ENCODE results near the gene UBASH3A. TPM values are rescaled to one million over a fixed set of nuclear protein-coding genes. Genes with fewer than 3 reads are reported as not detected.
A peak's percentile ranks its signal among the peaks of the same experiment; 100 is the strongest.
"Not testable (repeated sequence)": the region's sequence is repeated elsewhere in the genome, so short reads cannot be mapped to it uniquely, and the experiment has no call there.

The UBASH3A gene
- total RNA-seq, 2 experiments from 2014 or later, result 77.4 to 83.7 TPM

DNA sequence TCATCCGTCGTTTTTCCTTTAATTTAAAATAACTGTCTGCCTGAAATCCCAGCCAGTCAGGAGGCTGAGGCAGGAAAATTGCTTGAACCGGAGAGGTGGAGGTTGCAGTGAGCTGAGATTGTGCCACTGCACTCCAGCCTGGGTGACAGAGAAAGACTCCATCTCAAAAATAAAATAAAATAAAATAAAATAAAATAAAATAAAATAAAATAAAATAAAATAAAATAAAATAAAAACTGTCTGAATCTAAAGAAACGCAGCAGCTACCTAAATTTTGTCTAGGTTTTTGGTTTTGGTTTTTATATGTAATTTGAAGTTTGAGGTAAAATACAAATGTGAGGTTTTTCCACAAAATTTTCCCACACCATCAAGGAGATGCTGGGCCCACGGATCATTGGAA is 5.0 kb downstream of the UBASH3A start:
- not testable (repeated sequence) for DNase-seq, H3K27ac Mint-ChIP-seq, H3K9me3 Mint-ChIP-seq, H3K4me3 Mint-ChIP-seq, H3K27me3 Mint-ChIP-seq
- POLR2A ChIA-PET, result interaction anchor here (0.6 kb wide), 1 partner anchor 187 kb away, joined by 3 read pairs; no protein-coding TSS in a partner anchor
- CTCF ChIA-PET, result interaction anchor here (1.8 kb wide), 1 partner anchor 12 kb away, joined by 7 read pairs; no protein-coding TSS in a partner anchor
- H3K4me1 Mint-ChIP-seq, result peaks cover 43% of the 10 kb centered on the region
- peaks cover 57% of the 10 kb centered on the region for H3K36me3 Mint-ChIP-seq (ENCODE audit: low read depth)

DNA sequence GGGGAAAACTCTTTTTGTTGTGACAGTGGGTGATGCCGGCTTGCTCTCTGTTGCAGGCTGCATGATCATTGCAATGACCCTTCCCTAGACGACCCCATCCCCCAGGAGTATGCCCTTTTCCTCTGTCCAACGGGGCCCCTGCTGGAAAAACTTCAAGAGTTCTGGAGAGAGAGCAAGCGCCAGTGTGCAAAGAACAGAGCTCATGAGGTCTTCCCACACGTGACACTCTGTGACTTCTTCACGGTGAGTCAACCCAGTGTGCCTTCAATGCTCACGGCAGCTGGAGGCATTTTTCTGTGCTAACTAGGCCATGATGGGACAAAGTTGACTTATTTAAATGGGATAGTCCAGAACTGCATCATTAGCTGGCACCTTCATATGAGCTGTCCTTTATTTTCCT is 5.7 kb downstream of the UBASH3A start:
- H3K4me1 Mint-ChIP-seq, result peaks cover 49% of the 10 kb centered on the region
- peaks cover 61% of the 10 kb centered on the region for H3K36me3 Mint-ChIP-seq (ENCODE audit: low read depth)
- DNase-seq, result no peak
- H3K4me3 Mint-ChIP-seq, result no peak overlapping the region
- no peaks in the 10 kb centered on the region for H3K27me3 Mint-ChIP-seq
- ChIA-PET CTCF (interaction anchor here (1.1 to 1.8 kb wide), 3 partner anchors 11 to 28 kb away, joined by 3 to 7 read pairs (median 4); no protein-coding TSS in a partner anchor), POLR2A (no interaction called here)
- H3K27ac Mint-ChIP-seq, result peak overlapping the region; percentile 21
- no peaks in the 10 kb centered on the region for H3K9me3 Mint-ChIP-seq

GRCh38 chr21:42411197-42411869 is 7.6 kb downstream of the UBASH3A start:
- DNase-seq, result no peak
- peaks cover 68% of the 10 kb centered on the region for H3K4me1 Mint-ChIP-seq
- H3K27ac Mint-ChIP-seq, result no peak overlapping the region
- ChIA-PET POLR2A (no interaction called here), CTCF (interaction anchor here (0.7 to 1.4 kb wide), 2 partner anchors 11 to 12 kb away, joined by 3 to 6 read pairs; no protein-coding TSS in a partner anchor)
- no peaks in the 10 kb centered on the region for H3K27me3 Mint-ChIP-seq
- no peaks in the 10 kb centered on the region for H3K9me3 Mint-ChIP-seq
- no peak overlapping the region for H3K4me3 Mint-ChIP-seq
- peaks cover 62% of the 10 kb centered on the region for H3K36me3 Mint-ChIP-seq (ENCODE audit: low read depth)

GRCh38 chr21:42411891-42412635 is 8.4 kb downstream of the UBASH3A start:
- H3K4me3 Mint-ChIP-seq, result no peak overlapping the region
- no peaks in the 10 kb centered on the region for H3K27me3 Mint-ChIP-seq
- POLR2A ChIA-PET, result no interaction called here
- H3K36me3 Mint-ChIP-seq (ENCODE audit: low read depth), result peaks cover 62% of the 10 kb centered on the region
- peak overlapping the region; percentile 41 for H3K27ac Mint-ChIP-seq
- peaks cover 67% of the 10 kb centered on the region for H3K4me1 Mint-ChIP-seq
- DNase-seq, result no peak
- CTCF ChIA-PET, result interaction anchor here (0.5 to 1.8 kb wide), 4 partner anchors 8 to 154 kb away, joined by 3 to 9 read pairs (median 3); partner anchors contain the start of gene UBASH3A
- H3K9me3 Mint-ChIP-seq, result no peaks in the 10 kb centered on the region

DNA sequence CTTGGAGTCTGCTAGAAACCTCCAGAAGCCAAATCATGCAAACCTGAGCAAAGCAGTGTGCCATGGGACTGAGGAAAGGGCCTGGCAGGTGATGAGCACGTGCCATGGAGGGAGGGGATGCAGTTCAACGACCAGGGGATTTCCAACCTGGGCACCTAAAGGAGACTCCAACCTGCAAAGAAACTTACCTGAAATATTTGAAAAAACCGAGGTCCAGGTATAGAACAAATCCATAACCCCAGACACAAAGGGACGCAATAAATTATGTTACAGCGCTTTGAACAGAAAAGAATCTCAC is 8.9 kb downstream of the UBASH3A start:
- peaks cover 61% of the 10 kb centered on the region for H3K36me3 Mint-ChIP-seq (ENCODE audit: low read depth)
- CTCF ChIA-PET, result interaction anchor here (0.5 to 1.8 kb wide), 3 partner anchors 9 to 154 kb away, joined by 3 to 9 read pairs (median 3); partner anchors contain the start of gene UBASH3A
- DNase-seq, result no peak
- no peaks in the 10 kb centered on the region for H3K27me3 Mint-ChIP-seq
- POLR2A ChIA-PET, result no interaction called here
- peak overlapping the region; percentile 41 for H3K27ac Mint-ChIP-seq
- H3K9me3 Mint-ChIP-seq, result peaks cover 2% of the 10 kb centered on the region
- H3K4me1 Mint-ChIP-seq, result peaks cover 66% of the 10 kb centered on the region
- no peak overlapping the region for H3K4me3 Mint-ChIP-seq

GRCh38 chr21:42413093-42413492 is 9.4 kb downstream of the UBASH3A start:
- ChIA-PET POLR2A (interaction anchor here (0.8 kb wide), 1 partner anchor 8 kb away, joined by 4 read pairs; no protein-coding TSS in a partner anchor), CTCF (interaction anchor here (1.0 to 1.8 kb wide), 4 partner anchors 8 to 21 kb away, joined by 3 to 9 read pairs (median 3); partner anchors contain the start of gene UBASH3A)
- no peaks in the 10 kb centered on the region for H3K27me3 Mint-ChIP-seq
- peaks cover 3% of the 10 kb centered on the region for H3K9me3 Mint-ChIP-seq
- no peak overlapping the region for H3K4me3 Mint-ChIP-seq
- peaks cover 63% of the 10 kb centered on the region for H3K4me1 Mint-ChIP-seq
- peak overlapping the region; percentile 94 for H3K27ac Mint-ChIP-seq
- H3K36me3 Mint-ChIP-seq (ENCODE audit: low read depth), result peaks cover 58% of the 10 kb centered on the region
- DNase-seq, result no peak

DNA sequence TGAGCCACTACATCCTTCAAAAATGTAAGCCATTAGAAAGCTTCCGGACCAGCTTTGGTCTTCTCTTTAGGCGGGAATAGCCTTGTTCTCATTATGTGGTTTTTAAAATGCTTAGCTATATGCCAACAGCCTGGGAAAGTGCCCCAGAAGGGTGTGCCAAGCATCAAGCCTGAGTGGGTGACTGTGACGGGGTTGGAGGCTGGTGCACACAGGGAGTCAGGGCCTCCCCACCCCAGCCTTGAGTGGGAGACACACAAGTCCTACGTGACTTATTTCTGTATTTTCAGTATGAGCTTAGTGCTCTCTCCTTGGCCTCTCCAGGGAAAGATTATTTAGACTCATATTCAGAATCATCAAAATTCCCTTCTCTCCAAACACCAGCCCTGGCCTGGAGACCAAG is 9.8 kb downstream of the UBASH3A start:
- peaks cover 3% of the 10 kb centered on the region for H3K9me3 Mint-ChIP-seq
- H3K27ac Mint-ChIP-seq, result peak overlapping the region; percentile 94
- ChIA-PET POLR2A (interaction anchor here (0.8 kb wide), 1 partner anchor 9 kb away, joined by 4 read pairs; no protein-coding TSS in a partner anchor), CTCF (interaction anchor here (1.0 to 1.8 kb wide), 4 partner anchors 9 to 21 kb away, joined by 3 to 9 read pairs (median 3); partner anchors contain the start of gene UBASH3A)
- H3K27me3 Mint-ChIP-seq, result no peaks in the 10 kb centered on the region
- H3K4me3 Mint-ChIP-seq, result no peak overlapping the region
- H3K4me1 Mint-ChIP-seq, result peaks cover 62% of the 10 kb centered on the region
- no peak for DNase-seq
- H3K36me3 Mint-ChIP-seq (ENCODE audit: low read depth), result peaks cover 58% of the 10 kb centered on the region

DNA sequence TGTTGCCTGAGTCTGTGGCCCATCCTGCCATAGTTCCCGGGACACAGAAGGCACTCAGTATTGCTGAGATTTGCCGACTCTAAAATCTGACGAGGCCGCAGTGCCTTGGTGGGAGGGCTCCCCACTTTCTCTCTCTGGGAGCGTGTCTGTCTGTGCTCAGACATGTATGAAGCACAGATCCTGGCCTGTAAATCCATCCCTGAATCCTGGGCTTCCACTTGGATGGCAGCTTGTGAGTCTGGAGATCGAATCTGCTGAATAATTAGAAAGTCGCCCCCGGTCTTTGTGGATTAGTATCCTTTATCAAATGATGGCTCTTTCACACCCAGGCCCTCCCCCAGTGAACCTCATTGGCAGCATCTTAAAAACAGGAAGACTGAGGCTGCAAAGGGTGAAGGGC is 10.4 kb downstream of the UBASH3A start:
- H3K9me3 Mint-ChIP-seq, result peaks cover 3% of the 10 kb centered on the region
- no peaks in the 10 kb centered on the region for H3K27me3 Mint-ChIP-seq
- ChIA-PET POLR2A (interaction anchor here (0.8 kb wide), 1 partner anchor 9 kb away, joined by 4 read pairs; no protein-coding TSS in a partner anchor), CTCF (interaction anchor here (1.2 to 1.8 kb wide), 2 partner anchors 9 to 10 kb away, joined by 3 to 9 read pairs; partner anchors contain the start of gene UBASH3A)
- peak overlapping the region; percentile 6 for H3K4me3 Mint-ChIP-seq
- peak overlapping the region; percentile 94 for H3K27ac Mint-ChIP-seq
- peaks cover 65% of the 10 kb centered on the region for H3K4me1 Mint-ChIP-seq
- H3K36me3 Mint-ChIP-seq (ENCODE audit: low read depth), result peaks cover 63% of the 10 kb centered on the region
- DNase-seq, result no peak

DNA sequence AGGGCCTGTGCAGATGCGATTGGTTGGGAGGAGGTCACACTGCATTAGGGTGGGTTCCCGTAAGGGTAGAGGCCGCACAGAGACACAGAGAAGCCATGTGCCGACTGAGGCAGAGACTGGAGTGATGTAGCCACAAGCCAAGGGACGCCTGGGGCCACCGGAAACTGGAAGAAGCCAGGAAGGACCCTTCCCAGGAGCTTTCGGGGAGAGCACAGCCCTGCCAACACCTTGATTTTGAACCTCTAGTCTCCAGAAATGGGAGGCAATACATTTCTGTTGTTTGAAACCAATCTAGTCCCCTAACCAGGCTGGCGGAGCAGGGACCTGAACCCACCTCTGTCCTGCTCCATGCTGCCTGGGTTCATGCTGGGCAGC is 10.8 kb downstream of the UBASH3A start:
- POLR2A ChIA-PET, result interaction anchor here (0.6 kb wide), 1 partner anchor 52 kb away, joined by 3 read pairs; no protein-coding TSS in a partner anchor
- Mint-ChIP-seq H3K27ac (peak overlapping the region; percentile 94), H3K36me3 (ENCODE audit: low read depth) (peaks cover 68% of the 10 kb centered on the region), H3K27me3 (no peaks in the 10 kb centered on the region), H3K4me1 (peaks cover 66% of the 10 kb centered on the region), H3K9me3 (peaks cover 8% of the 10 kb centered on the region), H3K4me3 (peak overlapping the region; percentile 46)
- CTCF ChIA-PET, result no interaction called here
- DNase-seq, result no peak

GRCh38 chr21:42414928-42415769 is 11.4 kb downstream of the UBASH3A start:
- H3K27me3 Mint-ChIP-seq, result no peaks in the 10 kb centered on the region
- peaks cover 66% of the 10 kb centered on the region for H3K4me1 Mint-ChIP-seq
- CTCF ChIA-PET, result no interaction called here

GRCh38 chr21:42417533-42417932 is 13.8 kb downstream of the UBASH3A start:
- ChIA-PET POLR2A (no interaction called here), CTCF (interaction anchor here (1.8 kb wide), 1 partner anchor 13 kb away, joined by 5 read pairs; no protein-coding TSS in a partner anchor)
- DNase-seq, result peak; percentile 72
- Mint-ChIP-seq H3K4me3 (no peak overlapping the region), H3K27me3 (no peaks in the 10 kb centered on the region), H3K27ac (peak overlapping the region; percentile 81), H3K4me1 (peaks cover 88% of the 10 kb centered on the region), H3K36me3 (ENCODE audit: low read depth) (peaks cover 93% of the 10 kb centered on the region), H3K9me3 (peaks cover 12% of the 10 kb centered on the region)

More at GRCh38 chr21:42414928-42415769, 11.4 kb downstream of the UBASH3A start:
- Mint-ChIP-seq H3K27ac (peak overlapping the region; percentile 94), H3K9me3 (peaks cover 12% of the 10 kb centered on the region), H3K36me3 (ENCODE audit: low read depth) (peaks cover 74% of the 10 kb centered on the region), H3K4me3 (peak overlapping the region; percentile 46)
- DNase-seq, result peak; percentile 84
- POLR2A ChIA-PET, result interaction anchor here (0.6 kb wide), 1 partner anchor 53 kb away, joined by 3 read pairs; no protein-coding TSS in a partner anchor

DNA sequence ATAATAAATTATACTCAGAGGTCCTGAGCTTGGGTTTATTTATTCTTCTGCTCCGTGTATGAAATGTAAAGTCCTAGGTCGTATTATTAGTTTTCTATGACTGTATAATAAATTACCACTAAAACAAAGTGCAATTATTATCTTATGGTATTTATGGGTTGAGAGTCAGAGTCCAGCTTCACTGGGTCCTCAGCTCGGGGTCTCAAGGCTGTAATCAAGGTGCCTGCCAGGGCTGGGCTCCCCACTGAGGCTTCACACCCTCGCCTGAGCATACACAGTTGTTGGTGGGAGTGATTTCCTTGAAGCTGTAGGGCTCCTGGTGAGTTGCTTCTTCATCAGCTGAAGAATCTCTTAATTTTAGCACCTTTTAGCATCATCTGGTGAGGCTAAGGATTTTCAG is 15.2 kb downstream of the UBASH3A start:
- H3K27ac Mint-ChIP-seq, result no peak overlapping the region
- H3K4me1 Mint-ChIP-seq, result peaks cover 91% of the 10 kb centered on the region
- H3K4me3 Mint-ChIP-seq, result no peak overlapping the region

More for the DNA sequence above, 15.2 kb downstream of the UBASH3A start:
- POLR2A ChIA-PET, result no interaction called here
- peaks cover 95% of the 10 kb centered on the region for H3K36me3 Mint-ChIP-seq (ENCODE audit: low read depth)
- peaks cover 12% of the 10 kb centered on the region for H3K9me3 Mint-ChIP-seq
- CTCF ChIA-PET, result interaction anchor here (1.2 kb wide), 1 partner anchor 21 kb away, joined by 3 read pairs; no protein-coding TSS in a partner anchor
- DNase-seq, result no peak
- no peaks in the 10 kb centered on the region for H3K27me3 Mint-ChIP-seq
